Keratinocyte (primary cell): ENCODE results near the gene BRPF1. TPM values are rescaled to one million over a fixed set of nuclear protein-coding genes. Genes with fewer than 3 reads are reported as not detected.
A peak's percentile ranks its signal among the peaks of the same experiment; 100 is the strongest.

Experiments
- DNase-seq: peaks from one replicate; pipeline ENCODE4 v3.0.0-alpha.2; 2011; ENCODE audit warnings: low read depth, missing footprints, low spot score
- FAIRE-seq: peaks from 2 replicates; lab custom pipeline; 2011; peaks lifted over from hg19 to GRCh38; lab: Jason Lieb, UNC
- H2AFZ ChIP-seq: 2 replicates; pipeline ENCODE4 v1.6.0; 2012; ENCODE audit warnings: low read length, control low read depth, inconsistent platforms; ENCODE audit not compliant: control insufficient read depth
- H3K27ac ChIP-seq: 2 replicates; pipeline ENCODE4 v1.5.1; 2011; ENCODE audit warnings: low read length; ENCODE audit not compliant: control insufficient read depth, insufficient read depth
- H3K27me3 ChIP-seq: 3 replicates; pipeline ENCODE4 v1.6.0; 2011; ENCODE audit warnings: low read length; ENCODE audit not compliant: control insufficient read depth, insufficient read depth; ENCODE audit errors: extremely low read depth
- H3K36me3 ChIP-seq, 2 experiments: 2 replicates in 1 of 2; 3 replicates in 1 of 2; pipeline ENCODE4 v1.5.1; 2011; ENCODE audit warnings: low read length in 2 of 2, mild to moderate bottlenecking in 1 of 2; ENCODE audit not compliant: control insufficient read depth in 2 of 2, insufficient read depth in 2 of 2; ENCODE audit errors: extremely low read depth in 1 of 2
- H3K4me1 ChIP-seq: 3 replicates; pipeline ENCODE4 v1.5.1; 2011; ENCODE audit warnings: low read length; ENCODE audit not compliant: control insufficient read depth, insufficient read depth; ENCODE audit errors: extremely low read depth
- H3K4me2 ChIP-seq: 3 replicates; pipeline ENCODE4 v1.6.0; 2011; ENCODE audit warnings: low read depth, low read length; ENCODE audit not compliant: control insufficient read depth, insufficient read depth; ENCODE audit errors: extremely low read depth
- H3K4me3 ChIP-seq, 3 experiments: fragments of 200-600 bp in 1 of 3; sonication (generic) in 1 of 3; 2 replicates in 2 of 3; 3 replicates in 1 of 3; pipeline ENCODE4 v1.5.1; 2011 to 2016; ENCODE audit warnings: low read length in 3 of 3, mild to moderate bottlenecking in 3 of 3, control low read depth in 2 of 3, inconsistent platforms in 1 of 3, low read depth in 1 of 3, mixed read lengths in 1 of 3, mixed run types in 1 of 3, moderate library complexity in 1 of 3; ENCODE audit not compliant: control insufficient read depth in 2 of 3, insufficient read depth in 2 of 3; ENCODE audit errors: extremely low read depth in 1 of 3
- H3K79me2 ChIP-seq: 2 replicates; pipeline ENCODE4 v1.6.0; 2012; ENCODE audit warnings: low read length; ENCODE audit not compliant: control insufficient read depth, insufficient read depth
- H3K9ac ChIP-seq: 3 replicates; pipeline ENCODE4 v1.6.0; 2011; ENCODE audit warnings: low read length; ENCODE audit not compliant: control insufficient read depth, insufficient read depth; ENCODE audit errors: extremely low read depth
- H3K9me1 ChIP-seq: 3 replicates; pipeline ENCODE4 v1.6.0; 2011; ENCODE audit warnings: low read length; ENCODE audit not compliant: control insufficient read depth, insufficient read depth; ENCODE audit errors: extremely low read depth
- H3K9me3 ChIP-seq: 2 replicates; pipeline ENCODE4 v1.5.1; 2012; ENCODE audit warnings: low read depth, low read length; ENCODE audit not compliant: control insufficient read depth
- H4K20me1 ChIP-seq: 3 replicates; pipeline ENCODE4 v1.6.0; 2011; ENCODE audit warnings: low read length; ENCODE audit not compliant: control insufficient read depth, insufficient read depth; ENCODE audit errors: extremely low read depth
- CTCF ChIP-seq, 3 experiments: IDR thresholded peaks in 1 of 3; conservative IDR thresholded peaks in 1 of 3; optimal IDR thresholded peaks in 1 of 3; 2 replicates in 2 of 3; 3 replicates in 1 of 3; pipeline versions ENCODE3 to v1.5.1; 2011; ENCODE audit warnings: low read length in 3 of 3, mild to moderate bottlenecking in 3 of 3, moderate library complexity in 2 of 3, control low read depth in 1 of 3, inconsistent platforms in 1 of 3; ENCODE audit not compliant: insufficient read depth in 2 of 3; ENCODE audit errors: extremely low read depth in 1 of 3
- EZH2 ChIP-seq: IDR thresholded peaks from one replicate; pipeline ENCODE4 v1.6.1; 2012; ENCODE audit warnings: inconsistent platforms, mild to moderate bottlenecking, low read length, moderate library complexity
- dilution Hi-C: fragments of 300-500 bp; cut with MboI; formaldehyde crosslinking; loops from one replicate; pipeline ENCODE4 v1.7.0; 2020; ENCODE audit warnings: low sequenced_read_pairs; ENCODE audit not compliant: extremely low pct_ligation_motif_present
- polyA plus RNA-seq, 5 experiments: library from polyadenylated mRNA; depleted of rRNA in 3 of 5; stranded (reverse) in 3 of 5; stranded (forward) in 1 of 5; unstranded in 1 of 5; fragments of >200 nt; gene quantifications; 1 replicate in 1 of 5; 2 replicates in 3 of 5; 3 replicates in 1 of 5; pipeline versions ENCODE4 v1.2.1 to v1.2.3, GENCODE V29; 2011 to 2012; ENCODE audit warnings: missing spikeins in 2 of 5, low read depth in 1 of 5, low replicate concordance in 1 of 5

The BRPF1 gene
- polyA plus RNA-seq, 1 donor (not counting 4 experiments of a cell fraction or from before 2014, with no cell fraction given): 8.0 TPM

- H3K79me2 ChIP-seq: no peaks in the 10 kb centered on the region
- no peak overlapping the region for H3K9ac ChIP-seq
- peaks cover 5% of the 10 kb centered on the region for H3K4me1 ChIP-seq
- no peaks in the 10 kb centered on the region for H3K36me3 ChIP-seq
- H3K27me3 ChIP-seq: peaks cover 5% of the 10 kb centered on the region
- no peak overlapping the region for H3K4me2 ChIP-seq
- DNase-seq (no peak), FAIRE-seq (no peak)
- no peaks in the 10 kb centered on the region for H4K20me1 ChIP-seq
- TF ChIP-seq CTCF (optimal IDR thresholded peaks at IDR 0.05 in 1 of 3, IDR thresholded peaks at IDR 0.05 in 1 of 3, conservative IDR thresholded peaks at IDR 0.05 in 1 of 3; ENCODE audit: extremely low read depth in 1 of 3, insufficient read depth in 2 of 3, low read length in 3 of 3) (no peak), EZH2 (no peak)
- H2AFZ ChIP-seq: no peak overlapping the region
- dilution Hi-C loops: no loop called here
- no peak overlapping the region for H3K27ac ChIP-seq
- H3K9me3 ChIP-seq: no peaks in the 10 kb centered on the region
- no peaks in the 10 kb centered on the region for H3K9me1 ChIP-seq
- no peak overlapping the region for H3K4me3 ChIP-seq
These were observed 36.7 kb downstream of the BRPF1 start for GRCh38 chr3:9768141-9768775.

GRCh38 chr3:9769012-9769411 is 37.5 kb downstream of the BRPF1 start:
- peaks cover 5% of the 10 kb centered on the region for H3K27me3 ChIP-seq
- H3K9me1 ChIP-seq: no peaks in the 10 kb centered on the region
- H3K9me3 ChIP-seq: no peaks in the 10 kb centered on the region
- no peaks in the 10 kb centered on the region for H3K36me3 ChIP-seq
- H3K4me2 ChIP-seq: peak overlapping the region; percentile 79
- no peaks in the 10 kb centered on the region for H4K20me1 ChIP-seq
- no peak overlapping the region for H3K27ac ChIP-seq
- peak overlapping the region; percentile 29 for H3K9ac ChIP-seq
- no peaks in the 10 kb centered on the region for H3K79me2 ChIP-seq
- peaks cover 5% of the 10 kb centered on the region for H3K4me1 ChIP-seq
- dilution Hi-C loops: no loop called here
- no peak overlapping the region for H2AFZ ChIP-seq
- peak overlapping the region; percentile 33 to 63 (median 36) for H3K4me3 ChIP-seq
- TF ChIP-seq EZH2 (no peak), CTCF (optimal IDR thresholded peaks at IDR 0.05 in 1 of 3, IDR thresholded peaks at IDR 0.05 in 1 of 3, conservative IDR thresholded peaks at IDR 0.05 in 1 of 3; ENCODE audit: extremely low read depth in 1 of 3, insufficient read depth in 2 of 3, low read length in 3 of 3) (no peak)
- FAIRE-seq: no peak
- DNase-seq: no peak
